Activated gamma-delta T cell treated with anti-CD3 and anti-CD28 coated beads, Interleukin-2, amount 50 U/mL, for 16 hours (primary cell): ENCODE results near the gene ARPC5.

ENCODE experiments used
- DNase-seq: peaks from one replicate; pipeline ENCODE4 v3.0.0-alpha.2; 2020; ENCODE audit warnings: low read depth

Gene ARPC5

DNA sequence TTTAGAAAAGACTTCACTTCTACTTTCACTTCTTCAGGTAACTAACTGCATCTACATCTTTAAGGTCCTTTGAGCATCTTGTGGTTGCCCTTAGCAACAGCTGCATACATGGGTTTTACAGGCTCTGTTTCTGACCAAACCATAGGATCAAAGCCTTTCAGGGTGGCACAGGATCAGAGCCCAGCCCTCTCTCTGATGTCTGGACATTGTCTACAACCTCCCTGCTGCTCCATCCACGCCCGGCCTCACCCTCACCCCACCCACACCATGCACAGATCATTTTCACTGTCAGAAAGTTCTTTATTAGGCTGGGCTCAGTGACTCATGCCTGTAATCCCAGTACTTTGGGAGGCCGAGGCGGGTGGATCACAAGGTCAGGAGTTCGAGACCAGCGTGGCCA lies 50.5 kb downstream of the ARPC5 start:
- DNase-seq: no peak

DNA sequence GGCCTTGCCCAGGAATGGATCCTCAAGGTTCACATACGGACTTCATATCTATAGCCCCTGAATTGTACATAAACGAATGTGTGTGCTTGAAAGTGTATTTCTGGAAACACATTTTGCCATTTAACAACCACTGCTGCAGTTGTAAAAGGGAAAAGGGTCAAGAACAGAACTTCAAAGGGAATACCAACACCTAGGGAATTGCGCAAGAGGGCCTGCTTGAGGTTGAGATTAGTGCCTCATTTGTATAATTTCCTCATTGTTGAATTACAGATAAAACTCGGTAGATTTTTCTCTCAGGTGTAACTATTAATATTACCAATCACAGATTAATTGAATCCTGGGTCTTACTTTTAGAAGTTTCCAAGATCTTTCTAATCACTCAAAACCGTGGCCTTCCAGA lies 51.4 kb downstream of the ARPC5 start:
- DNase-seq: no peak

DNA sequence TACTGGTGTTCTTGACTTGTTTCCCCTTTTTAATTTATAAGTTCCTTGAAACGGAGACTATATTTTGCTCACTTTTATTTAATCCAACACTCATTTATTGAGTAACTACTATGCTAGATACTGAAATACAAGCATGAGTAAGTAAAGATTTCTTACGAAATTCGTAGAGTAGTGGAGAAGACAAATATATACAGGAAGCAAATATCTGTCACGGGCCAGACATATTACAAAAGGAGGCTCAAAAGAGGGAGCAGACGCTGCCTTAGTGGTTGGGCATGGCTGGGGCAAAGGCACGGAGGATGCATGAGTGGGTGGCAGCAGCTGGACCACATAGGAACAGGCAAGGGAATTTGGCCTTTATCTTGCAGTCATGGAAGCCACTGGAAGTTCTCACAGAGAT lies 52.1 kb downstream of the ARPC5 start:
- no peak for DNase-seq

DNA sequence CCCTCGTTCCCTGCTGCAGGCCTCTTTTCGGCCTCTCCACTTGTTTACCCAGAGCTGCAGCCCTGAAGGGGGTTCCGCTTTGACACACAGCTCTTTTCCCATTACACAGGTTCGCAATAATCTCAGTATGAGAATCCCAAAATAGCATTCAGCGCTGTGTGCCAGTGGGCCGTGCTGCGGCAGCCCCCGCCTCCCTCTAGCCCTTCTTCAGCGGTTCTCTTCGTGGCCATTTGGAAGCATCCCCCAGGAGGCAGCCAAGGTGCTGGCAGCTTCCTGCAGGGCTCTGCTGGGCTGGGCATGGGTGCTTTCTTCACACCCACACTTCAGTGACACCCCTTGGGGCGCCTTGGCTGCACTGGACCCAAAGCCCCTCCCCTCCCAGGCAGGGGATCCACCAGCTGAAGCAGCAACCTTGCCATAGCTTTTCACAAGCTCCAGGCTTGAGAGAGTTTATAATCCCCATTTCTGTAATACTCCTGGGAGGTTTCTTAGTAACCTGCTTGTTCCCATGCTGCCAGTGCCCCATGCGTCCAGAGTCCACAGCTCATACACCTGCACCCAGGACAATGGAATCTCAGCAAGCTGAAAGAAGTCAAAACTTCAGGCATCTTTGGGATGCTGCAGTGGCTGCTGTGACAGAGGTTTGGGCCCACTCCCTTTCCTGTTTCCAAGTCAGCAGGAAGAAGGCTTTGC lies 53.4 kb downstream of the ARPC5 start:
- no peak for DNase-seq

DNA sequence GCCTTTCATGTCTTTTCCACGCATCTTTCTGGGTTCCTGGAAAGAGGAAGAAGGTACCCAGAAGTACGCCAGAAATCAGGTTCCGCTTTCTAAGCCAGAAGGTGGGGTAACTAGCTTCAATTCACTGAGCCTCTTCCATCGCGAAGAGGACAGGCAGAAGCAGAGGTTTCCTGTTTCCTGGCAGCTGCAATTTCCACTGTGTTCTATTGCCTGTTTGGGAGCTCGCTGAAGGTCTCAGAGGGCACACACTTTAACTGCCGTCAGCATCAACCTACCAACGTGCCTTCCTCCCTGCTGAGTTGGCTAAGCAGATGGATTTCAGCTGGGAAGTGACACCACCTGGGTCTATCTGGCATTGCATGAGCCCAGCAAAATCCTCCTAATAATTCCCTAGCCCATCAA lies 55.3 kb downstream of the ARPC5 start:
- DNase-seq: no peak

DNA sequence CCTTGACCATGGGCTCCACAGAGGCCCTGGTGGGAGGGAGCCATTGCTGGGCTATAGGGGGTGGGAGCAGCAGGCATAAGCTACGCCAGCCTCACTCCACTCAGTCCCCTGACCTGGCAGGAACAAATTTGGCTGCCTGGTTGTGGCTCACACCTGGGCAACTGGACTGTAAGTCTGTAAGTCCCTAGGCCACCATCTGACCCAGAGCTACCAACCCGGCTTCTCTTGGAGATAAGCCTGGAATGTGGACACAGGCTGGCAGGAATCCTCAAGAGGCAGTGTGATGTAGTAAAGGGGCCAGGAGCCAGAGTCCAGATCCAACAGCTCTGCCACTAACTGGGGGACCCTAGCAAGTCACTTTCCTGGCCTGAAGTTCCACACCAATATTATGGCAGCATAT lies 56.7 kb downstream of the ARPC5 start:
- no peak for DNase-seq

DNA sequence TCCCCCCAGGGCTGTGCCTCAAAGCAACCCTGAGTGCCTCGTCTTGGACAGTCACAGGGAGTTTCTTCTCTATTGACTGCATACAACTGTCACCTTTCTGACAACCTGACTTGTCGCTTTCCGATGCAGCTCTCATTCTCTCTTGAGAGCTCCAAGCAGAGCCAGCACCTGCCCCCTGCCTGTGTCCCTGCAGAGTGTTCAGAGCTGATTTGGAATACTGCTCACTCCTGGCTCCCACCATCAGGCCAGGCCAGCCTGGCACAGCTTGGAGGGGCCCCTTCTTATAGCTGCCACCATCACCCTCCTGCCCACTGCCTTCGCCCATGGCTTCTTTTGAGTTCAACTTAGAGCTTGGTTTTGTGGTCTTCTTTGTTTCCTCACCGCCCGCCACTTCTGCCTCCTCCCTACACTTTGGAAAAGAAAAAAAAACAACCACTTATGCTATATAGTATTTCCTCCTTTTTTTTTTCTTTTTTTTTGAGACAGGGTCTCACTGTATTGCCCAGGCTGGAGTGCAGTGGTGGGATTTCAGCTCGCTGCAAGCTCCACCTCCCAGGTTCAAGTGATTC lies 57.6 kb downstream of the ARPC5 start:
- no peak for DNase-seq

DNA sequence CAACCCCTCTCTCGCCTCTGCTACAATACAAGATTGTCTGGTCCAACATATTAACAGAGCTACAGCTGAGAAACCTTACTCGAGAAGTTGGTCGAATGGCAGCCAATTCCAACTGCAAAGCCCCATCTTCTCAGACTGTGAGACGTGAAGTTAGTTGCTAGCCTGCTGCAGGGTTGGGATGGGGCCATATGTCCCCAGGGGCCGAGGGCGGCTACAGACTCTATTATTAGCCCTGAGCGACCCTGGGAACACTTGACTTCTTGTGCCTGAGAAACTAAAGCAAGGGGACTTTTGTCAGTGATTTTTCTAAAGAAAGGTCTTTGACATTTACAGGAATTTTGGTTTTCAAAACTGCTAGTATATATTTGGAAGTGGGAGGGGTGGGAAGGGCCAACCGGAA lies 59.0 kb downstream of the ARPC5 start:
- DNase-seq: no peak

DNA sequence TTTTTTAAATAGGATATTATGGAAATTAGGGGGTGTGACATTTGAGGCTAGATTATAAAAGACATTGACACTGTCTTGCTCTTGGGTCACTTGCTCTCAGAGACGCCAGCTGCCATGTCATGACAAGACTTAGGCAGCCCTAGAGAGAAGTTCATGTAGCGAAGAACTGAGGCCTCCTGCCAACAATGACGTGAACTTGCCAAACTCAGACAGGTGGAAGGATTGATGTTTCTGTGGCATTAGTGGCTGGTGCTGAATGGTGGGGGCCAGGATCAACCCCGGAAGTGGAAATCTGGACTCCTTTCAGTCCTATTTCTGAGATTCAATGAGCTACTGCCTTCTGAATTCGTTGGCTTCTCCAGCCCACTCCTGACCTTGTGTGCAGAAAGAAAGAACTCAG lies 60.0 kb downstream of the ARPC5 start:
- no peak for DNase-seq

DNA sequence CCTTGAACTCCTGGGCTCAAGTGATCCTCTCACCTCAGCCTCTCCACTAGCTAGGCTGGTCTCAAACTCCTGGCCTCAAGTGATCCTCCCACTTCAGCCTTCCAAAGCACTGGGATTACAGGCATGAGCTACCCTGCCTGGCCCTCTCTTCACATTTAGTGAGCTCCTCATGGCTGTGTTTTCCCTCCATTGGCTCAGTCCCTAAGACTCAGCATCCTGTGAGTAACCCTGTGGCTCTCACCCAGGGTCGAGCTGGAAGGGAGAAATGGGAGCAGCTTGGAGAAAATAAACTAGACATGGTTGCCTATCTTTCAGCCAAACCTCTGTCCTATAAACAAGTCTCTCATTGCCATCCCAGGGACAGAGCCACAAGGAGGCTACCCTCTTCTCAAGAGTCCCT lies 62.9 kb downstream of the ARPC5 start:
- no peak for DNase-seq

DNA sequence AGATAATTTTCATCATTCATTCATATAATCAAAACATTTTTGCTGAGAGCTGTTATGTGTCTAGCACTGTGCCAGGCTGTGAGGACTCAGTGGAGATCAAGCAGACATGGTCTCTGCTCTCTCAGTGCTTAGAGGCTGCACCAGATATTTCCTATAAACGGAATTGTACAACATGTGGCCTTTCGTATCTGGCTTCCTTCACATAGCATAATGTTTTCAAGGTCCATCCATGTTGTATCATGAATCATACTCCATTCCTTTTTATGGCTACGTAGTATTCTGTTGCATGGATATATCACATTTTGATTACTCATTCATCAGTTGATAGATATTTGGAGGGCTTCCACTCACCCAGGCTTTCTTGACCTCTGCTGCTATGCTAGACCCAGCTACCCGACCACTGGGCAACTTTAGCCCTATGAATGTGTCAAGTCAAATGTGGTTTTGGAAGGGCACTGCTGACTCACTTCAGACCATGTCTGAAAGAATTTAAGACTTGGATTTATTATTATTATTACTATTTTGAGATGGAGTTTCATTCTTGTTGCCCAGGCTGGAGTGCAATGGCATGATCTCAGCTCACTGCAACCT lies 63.8 kb downstream of the ARPC5 start:
- no peak for DNase-seq
